Measurements from ENCODE around the gene RGS6.

Gene RGS6

DNA sequence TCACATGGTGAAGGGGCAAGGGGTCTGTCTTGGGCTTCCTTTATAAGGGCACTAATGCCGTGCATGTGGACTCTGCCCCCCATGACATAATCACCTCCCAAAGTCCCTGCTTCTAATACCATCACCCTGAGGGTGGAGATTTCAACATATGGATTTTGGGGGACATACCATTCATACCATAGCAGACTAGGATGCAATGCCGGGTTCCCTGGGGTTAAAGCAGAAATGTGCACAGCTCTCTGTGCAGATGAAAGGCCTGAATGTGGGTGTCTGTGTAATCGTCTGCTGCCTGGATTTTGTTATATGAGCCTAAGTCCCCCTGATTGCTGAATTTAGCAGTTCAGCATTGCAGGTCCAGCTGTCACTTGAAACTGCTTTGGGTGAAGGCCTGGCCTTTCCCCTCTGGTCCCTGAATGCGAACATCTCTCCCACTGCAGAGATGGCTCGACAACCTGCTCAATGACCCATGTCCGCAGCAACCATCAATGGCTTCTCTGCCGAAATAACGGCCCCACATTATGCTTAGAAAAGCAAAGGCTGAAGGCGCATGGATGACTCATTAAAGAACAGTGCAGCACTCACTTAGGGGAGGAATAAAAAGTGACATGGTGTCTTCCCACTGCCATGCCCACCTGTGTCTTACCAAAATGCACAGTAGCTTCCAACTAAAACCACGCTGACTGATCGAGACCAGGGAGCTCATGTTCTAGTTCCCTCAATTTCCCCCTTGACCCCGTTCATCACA is 675.3 kb downstream of the RGS6 start:
- no peak for DNase-seq
- 93% methylated on average over 10 of the region's 12 CpGs for WGBS (ENCODE audit: insufficient coverage)
- ChIA-PET POLR2A (no interaction called here), CTCF (no interaction called here)
- no peak overlapping the region for H3K27ac ChIP-seq (ENCODE audit: insufficient read depth in 1 of 2, low read depth in 1 of 2, low read length in 2 of 2, poor library complexity in 1 of 2, severe bottlenecking in 2 of 2)
- H3K9me3 ChIP-seq (ENCODE audit: control extremely low read depth in 1 of 5, control insufficient read depth in 4 of 5, insufficient read depth in 2 of 5, low read depth in 1 of 5, low read length in 4 of 5), result no peaks in the 10 kb centered on the region
- H3K27me3 ChIP-seq (replicated peaks in 2 of 5; ENCODE audit: control insufficient read depth in 4 of 5, insufficient read depth in 5 of 5, low read length in 4 of 5), result peaks cover 0 to 88% (median 24%) of the 10 kb centered on the region in 5 experiments
- no peaks in the 10 kb centered on the region for H3K4me1 ChIP-seq (ENCODE audit: control extremely low read depth in 1 of 4, control insufficient read depth in 4 of 4, insufficient read depth in 4 of 4, low read length in 3 of 4)
- no peak overlapping the region for H3K4me3 ChIP-seq (ENCODE audit: control insufficient read depth in 1 of 7, extremely low read depth in 1 of 7, insufficient read depth in 4 of 7, low read depth in 2 of 7, low read length in 6 of 7)
- no peaks in the 10 kb centered on the region for H3K36me3 ChIP-seq (ENCODE audit: control insufficient read depth in 4 of 4, insufficient read depth in 4 of 4, low read length in 3 of 4)

DNA sequence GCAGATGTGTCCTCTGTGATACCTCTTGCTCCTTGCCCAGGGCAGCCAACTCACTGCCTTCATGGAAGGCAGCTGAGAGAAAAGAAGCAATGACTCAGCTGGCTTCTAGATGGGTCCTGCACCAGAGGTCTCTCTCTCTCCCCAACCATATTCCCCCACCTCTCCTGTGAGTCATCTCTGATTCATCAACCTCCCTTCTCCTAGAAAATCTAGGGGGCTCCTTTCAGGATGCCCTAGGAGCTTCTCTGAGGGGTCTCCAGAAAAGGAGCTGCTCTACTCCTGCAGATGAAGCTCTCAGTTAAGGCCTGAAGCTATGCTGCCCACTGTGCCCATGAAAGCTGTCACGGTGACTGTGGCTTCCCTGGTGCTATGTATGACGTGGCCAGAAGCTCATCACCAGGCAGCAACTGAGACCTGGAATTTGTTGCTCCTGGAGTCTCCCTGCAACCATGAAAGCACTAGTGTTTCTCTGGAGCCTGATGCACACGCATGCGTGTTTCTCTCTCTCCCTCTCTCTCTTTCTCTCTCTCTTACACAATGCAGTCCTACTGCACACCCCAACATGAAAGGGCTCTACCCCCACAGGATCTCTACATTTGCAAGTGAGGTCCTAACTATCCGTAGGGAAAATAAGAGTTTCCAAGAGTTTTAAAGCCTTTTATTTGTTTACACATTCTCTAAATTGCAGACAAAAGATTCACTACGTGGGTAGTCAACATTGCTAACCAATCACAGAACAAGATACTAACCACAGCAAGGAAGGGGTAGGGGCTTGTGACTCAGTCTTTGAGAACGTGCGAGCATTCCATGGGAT is 676.4 kb downstream of the RGS6 start:
- peak in 2 of 3 donors; percentile 42 to 45 for DNase-seq
- Histone ChIP-seq H3K4me3 (ENCODE audit: control insufficient read depth in 1 of 7, extremely low read depth in 1 of 7, insufficient read depth in 4 of 7, low read depth in 2 of 7, low read length in 6 of 7) (no peak overlapping the region), H3K9me3 (ENCODE audit: control extremely low read depth in 1 of 5, control insufficient read depth in 4 of 5, insufficient read depth in 2 of 5, low read depth in 1 of 5, low read length in 4 of 5) (no peaks in the 10 kb centered on the region), H3K36me3 (ENCODE audit: control insufficient read depth in 4 of 4, insufficient read depth in 4 of 4, low read length in 3 of 4) (no peaks in the 10 kb centered on the region), H3K27me3 (replicated peaks in 2 of 5; ENCODE audit: control insufficient read depth in 4 of 5, insufficient read depth in 5 of 5, low read length in 4 of 5) (peaks cover 0 to 91% (median 24%) of the 10 kb centered on the region in 5 experiments), H3K27ac (ENCODE audit: insufficient read depth in 1 of 2, low read depth in 1 of 2, low read length in 2 of 2, poor library complexity in 1 of 2, severe bottlenecking in 2 of 2) (no peak overlapping the region), H3K4me1 (ENCODE audit: control extremely low read depth in 1 of 4, control insufficient read depth in 4 of 4, insufficient read depth in 4 of 4, low read length in 3 of 4) (no peaks in the 10 kb centered on the region)
- CTCF ChIA-PET, result interaction anchor here (1.0 to 1.3 kb wide), 2 partner anchors 11 to 92 kb away, joined by 3 read pairs; no protein-coding TSS in a partner anchor
- 98% methylated on average over 8 of the region's 8 CpGs for WGBS (ENCODE audit: insufficient coverage)
- POLR2A ChIA-PET, result no interaction called here

DNA sequence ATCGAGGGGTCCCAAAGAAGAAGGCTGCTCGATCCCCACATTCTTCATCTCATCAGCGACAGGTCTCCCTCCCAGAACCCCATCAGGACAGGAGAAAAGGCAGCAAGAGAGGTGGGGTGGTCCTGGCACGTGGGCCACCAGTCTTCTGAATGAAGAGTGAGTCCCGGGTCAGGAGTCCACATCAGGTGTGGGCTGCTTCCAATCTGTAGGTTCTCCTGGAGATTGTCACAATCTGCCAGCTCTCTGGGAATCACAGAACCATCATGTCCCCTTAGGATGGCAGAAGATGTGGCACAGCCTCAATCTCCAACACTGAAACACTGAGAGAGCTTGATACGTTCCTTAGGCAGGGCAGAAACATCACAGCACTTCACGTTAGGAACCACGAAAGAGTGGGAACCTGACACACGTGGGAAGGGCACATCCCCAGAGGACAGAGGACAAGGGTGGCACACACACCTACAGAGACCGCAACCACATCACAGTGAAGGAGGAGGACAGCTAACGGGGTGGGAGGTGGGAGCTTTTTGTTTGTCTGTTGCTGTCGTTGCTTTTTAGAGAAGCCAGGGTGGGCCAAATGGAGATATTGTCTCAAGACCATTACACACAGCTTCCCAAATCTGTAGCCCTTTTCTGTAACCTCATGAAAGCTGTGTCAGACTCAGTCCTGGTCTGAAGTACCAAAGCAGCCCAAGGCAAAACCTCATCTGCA is 677.1 kb downstream of the RGS6 start:
- POLR2A ChIA-PET, result no interaction called here
- Histone ChIP-seq H3K27ac (ENCODE audit: insufficient read depth in 1 of 2, low read depth in 1 of 2, low read length in 2 of 2, poor library complexity in 1 of 2, severe bottlenecking in 2 of 2) (no peak overlapping the region), H3K4me1 (ENCODE audit: control extremely low read depth in 1 of 4, control insufficient read depth in 4 of 4, insufficient read depth in 4 of 4, low read length in 3 of 4) (no peaks in the 10 kb centered on the region), H3K27me3 (replicated peaks in 2 of 5; ENCODE audit: control insufficient read depth in 4 of 5, insufficient read depth in 5 of 5, low read length in 4 of 5) (peaks cover 0 to 91% (median 19%) of the 10 kb centered on the region in 5 experiments), H3K9me3 (ENCODE audit: control extremely low read depth in 1 of 5, control insufficient read depth in 4 of 5, insufficient read depth in 2 of 5, low read depth in 1 of 5, low read length in 4 of 5) (no peaks in the 10 kb centered on the region), H3K4me3 (ENCODE audit: control insufficient read depth in 1 of 7, extremely low read depth in 1 of 7, insufficient read depth in 4 of 7, low read depth in 2 of 7, low read length in 6 of 7) (no peak overlapping the region), H3K36me3 (ENCODE audit: control insufficient read depth in 4 of 4, insufficient read depth in 4 of 4, low read length in 3 of 4) (no peaks in the 10 kb centered on the region)
- 95% methylated on average over 10 of the region's 12 CpGs for WGBS (ENCODE audit: insufficient coverage)
- no peak for DNase-seq
- CTCF ChIA-PET, result interaction anchor here (1.3 kb wide), 1 partner anchor 10 kb away, joined by 3 read pairs; no protein-coding TSS in a partner anchor

DNA sequence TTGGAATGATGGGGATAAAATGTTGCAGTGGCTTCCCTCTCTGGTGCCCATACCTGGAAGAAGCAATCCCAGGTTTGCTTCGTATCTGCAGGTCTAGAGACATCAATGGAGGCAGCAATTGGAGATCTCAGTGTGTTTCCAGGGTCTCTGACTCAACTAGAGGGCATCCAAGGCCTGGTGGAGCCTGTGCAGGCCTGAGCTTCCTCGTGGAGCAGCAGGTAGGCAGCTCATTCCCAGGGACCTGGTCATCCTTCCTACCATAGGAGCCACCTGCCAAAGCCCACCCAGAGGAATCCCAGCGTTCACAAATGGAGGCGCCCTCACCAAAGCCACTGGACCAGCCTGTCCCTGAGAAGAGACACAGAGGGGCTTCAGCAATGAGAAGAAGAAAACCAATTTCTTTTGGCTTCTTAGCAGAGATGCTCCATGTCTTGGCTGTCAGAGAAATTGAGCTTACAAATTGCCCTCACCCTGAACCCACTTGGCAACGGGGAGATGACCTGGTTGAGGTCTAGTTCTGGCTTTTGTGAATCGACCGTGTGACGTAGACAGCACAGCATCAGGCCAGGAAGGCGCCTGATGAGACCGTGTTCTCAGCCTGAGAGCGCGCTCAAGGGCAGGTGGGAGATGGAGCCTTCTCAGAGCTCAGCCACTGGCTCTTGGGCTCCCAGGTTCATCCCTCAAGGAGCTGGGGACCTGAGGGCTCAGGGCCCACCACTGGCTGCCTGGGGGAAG is 678.0 kb downstream of the RGS6 start:
- DNase-seq, result no peak
- POLR2A ChIA-PET, result no interaction called here
- Histone ChIP-seq H3K9me3 (ENCODE audit: control extremely low read depth in 1 of 5, control insufficient read depth in 4 of 5, insufficient read depth in 2 of 5, low read depth in 1 of 5, low read length in 4 of 5) (no peaks in the 10 kb centered on the region), H3K4me1 (ENCODE audit: control extremely low read depth in 1 of 4, control insufficient read depth in 4 of 4, insufficient read depth in 4 of 4, low read length in 3 of 4) (no peaks in the 10 kb centered on the region), H3K36me3 (ENCODE audit: control insufficient read depth in 4 of 4, insufficient read depth in 4 of 4, low read length in 3 of 4) (no peaks in the 10 kb centered on the region), H3K27me3 (replicated peaks in 2 of 5; ENCODE audit: control insufficient read depth in 4 of 5, insufficient read depth in 5 of 5, low read length in 4 of 5) (peaks cover 0 to 87% (median 18%) of the 10 kb centered on the region in 5 experiments), H3K27ac (ENCODE audit: insufficient read depth in 1 of 2, low read depth in 1 of 2, low read length in 2 of 2, poor library complexity in 1 of 2, severe bottlenecking in 2 of 2) (no peak overlapping the region), H3K4me3 (ENCODE audit: control insufficient read depth in 1 of 7, extremely low read depth in 1 of 7, insufficient read depth in 4 of 7, low read depth in 2 of 7, low read length in 6 of 7) (no peak overlapping the region)
- CTCF ChIA-PET, result no interaction called here
- 94% methylated on average over 12 of the region's 12 CpGs for WGBS (ENCODE audit: insufficient coverage)

DNA sequence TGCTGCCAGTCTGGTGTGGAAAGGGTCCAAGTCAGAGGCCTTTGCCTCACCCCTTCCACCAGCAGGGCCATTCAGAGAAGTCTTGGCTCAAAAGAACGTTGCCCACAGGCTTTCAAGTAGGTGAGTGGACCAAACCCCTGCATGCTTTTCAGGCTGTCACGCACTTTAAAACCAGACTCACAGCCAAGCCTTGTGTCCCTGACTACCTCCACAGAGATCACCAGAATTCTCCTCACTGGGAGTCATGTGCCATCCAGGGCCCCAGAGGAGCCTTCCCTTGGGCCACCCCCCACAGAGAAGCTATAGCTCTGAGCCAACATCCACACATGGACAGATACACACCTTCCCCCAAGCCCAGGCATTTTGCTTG is 678.6 kb downstream of the RGS6 start:
- H3K36me3 ChIP-seq (ENCODE audit: control insufficient read depth in 4 of 4, insufficient read depth in 4 of 4, low read length in 3 of 4), result no peaks in the 10 kb centered on the region
- no peak overlapping the region for H3K4me3 ChIP-seq (ENCODE audit: control insufficient read depth in 1 of 7, extremely low read depth in 1 of 7, insufficient read depth in 4 of 7, low read depth in 2 of 7, low read length in 6 of 7)
- no peaks in the 10 kb centered on the region for H3K4me1 ChIP-seq (ENCODE audit: control extremely low read depth in 1 of 4, control insufficient read depth in 4 of 4, insufficient read depth in 4 of 4, low read length in 3 of 4)
- CTCF ChIA-PET, result no interaction called here
- no peaks in the 10 kb centered on the region for H3K9me3 ChIP-seq (ENCODE audit: control extremely low read depth in 1 of 5, control insufficient read depth in 4 of 5, insufficient read depth in 2 of 5, low read depth in 1 of 5, low read length in 4 of 5)
- peaks cover 0 to 86% (median 20%) of the 10 kb centered on the region in 5 experiments for H3K27me3 ChIP-seq (replicated peaks in 2 of 5; ENCODE audit: control insufficient read depth in 4 of 5, insufficient read depth in 5 of 5, low read length in 4 of 5)
- no peak for DNase-seq
- H3K27ac ChIP-seq (ENCODE audit: insufficient read depth in 1 of 2, low read depth in 1 of 2, low read length in 2 of 2, poor library complexity in 1 of 2, severe bottlenecking in 2 of 2), result no peak overlapping the region
- POLR2A ChIA-PET, result no interaction called here
- WGBS (ENCODE audit: insufficient coverage), result 94% methylated on average over 2 of the region's 2 CpGs

DNA sequence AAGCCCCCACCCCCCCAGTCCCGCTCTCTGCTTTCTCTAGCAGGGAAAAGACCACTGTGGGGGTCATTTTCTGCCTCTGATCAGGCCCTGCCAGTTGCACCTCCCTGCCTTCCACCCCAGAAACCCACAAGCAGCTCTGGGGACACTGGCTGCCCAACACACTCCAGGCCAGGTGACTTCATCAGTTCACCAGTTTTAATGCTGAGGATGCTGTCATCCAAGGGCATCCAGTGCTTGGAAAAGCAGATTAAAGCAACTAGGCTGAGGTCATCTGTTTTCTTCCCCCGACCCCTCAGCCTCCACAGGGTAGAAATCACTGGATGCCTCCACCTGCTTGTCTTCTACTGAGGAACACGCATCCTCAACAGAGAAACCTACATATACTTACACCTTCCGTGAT is 679.3 kb downstream of the RGS6 start:
- POLR2A ChIA-PET, result no interaction called here
- no peaks in the 10 kb centered on the region for H3K4me1 ChIP-seq (ENCODE audit: control extremely low read depth in 1 of 4, control insufficient read depth in 4 of 4, insufficient read depth in 4 of 4, low read length in 3 of 4)
- H3K27me3 ChIP-seq (replicated peaks in 2 of 5; ENCODE audit: control insufficient read depth in 4 of 5, insufficient read depth in 5 of 5, low read length in 4 of 5), result peaks cover 0 to 87% (median 21%) of the 10 kb centered on the region in 5 experiments
- no peak overlapping the region for H3K4me3 ChIP-seq (ENCODE audit: control insufficient read depth in 1 of 7, extremely low read depth in 1 of 7, insufficient read depth in 4 of 7, low read depth in 2 of 7, low read length in 6 of 7)
- H3K36me3 ChIP-seq (ENCODE audit: control insufficient read depth in 4 of 4, insufficient read depth in 4 of 4, low read length in 3 of 4), result no peaks in the 10 kb centered on the region
- no peaks in the 10 kb centered on the region for H3K9me3 ChIP-seq (ENCODE audit: control extremely low read depth in 1 of 5, control insufficient read depth in 4 of 5, insufficient read depth in 2 of 5, low read depth in 1 of 5, low read length in 4 of 5)
- CTCF ChIA-PET, result no interaction called here
- WGBS (ENCODE audit: insufficient coverage), result 83% methylated on average over 3 of the region's 4 CpGs
- H3K27ac ChIP-seq (ENCODE audit: insufficient read depth in 1 of 2, low read depth in 1 of 2, low read length in 2 of 2, poor library complexity in 1 of 2, severe bottlenecking in 2 of 2), result no peak overlapping the region
- no peak for DNase-seq
